Measurements from ENCODE around the gene FBH1.
"Not testable (repeated sequence)": the region's sequence is repeated elsewhere in the genome, so short reads cannot be mapped to it uniquely, and the experiment has no call there.

FBH1 gene

DNA sequence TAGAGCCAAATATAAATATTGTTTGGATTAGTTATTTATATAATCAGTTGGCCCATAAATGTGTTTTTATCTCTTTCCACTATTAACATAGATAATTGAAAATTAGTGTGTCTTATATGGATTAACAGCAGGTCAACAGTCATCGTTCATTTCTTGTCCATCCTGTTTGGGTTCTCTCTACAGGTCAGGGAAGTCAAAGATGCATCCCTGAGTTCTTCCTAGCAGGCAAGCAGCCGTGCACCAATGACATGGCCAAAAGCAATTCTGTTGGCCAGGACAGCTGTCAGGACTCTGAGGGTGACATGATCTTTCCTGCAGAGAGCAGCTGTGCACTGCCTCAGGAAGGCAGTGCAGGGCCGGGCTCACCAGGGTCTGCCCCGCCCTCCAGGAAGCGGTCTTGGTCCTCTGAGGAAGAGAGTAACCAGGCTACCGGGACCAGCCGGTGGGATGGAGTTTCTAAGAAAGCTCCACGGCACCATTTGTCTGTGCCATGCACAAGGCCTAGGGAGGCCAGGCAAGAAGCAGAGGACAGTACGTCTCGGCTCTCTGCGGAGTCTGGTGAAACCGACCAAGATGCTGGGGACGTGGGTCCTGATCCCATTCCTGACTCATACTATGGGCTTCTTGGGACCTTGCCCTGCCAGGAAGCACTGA lies 15.9 kb downstream of the FBH1 start:
- DNase-seq: no peak

DNA sequence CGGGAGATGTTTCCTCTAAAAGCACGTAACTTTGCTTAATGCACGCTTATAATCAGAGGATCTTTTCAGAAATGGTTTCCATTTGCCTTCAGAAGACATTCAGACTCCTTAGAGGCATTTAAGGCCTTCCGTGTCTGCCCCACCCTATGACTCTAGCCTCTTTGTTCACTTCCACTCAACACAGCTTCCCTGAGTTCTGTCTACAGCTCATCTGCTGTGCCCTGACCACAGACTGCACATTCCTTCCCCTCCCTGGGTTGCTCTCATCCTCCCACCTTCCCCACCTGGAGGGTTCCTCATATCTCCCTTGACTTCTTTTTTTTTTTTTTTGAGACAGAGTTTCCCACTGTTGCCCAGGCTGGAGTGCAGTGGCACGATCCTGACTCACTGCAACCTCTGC lies 16.6 kb downstream of the FBH1 start:
- DNase-seq: no peak

DNA sequence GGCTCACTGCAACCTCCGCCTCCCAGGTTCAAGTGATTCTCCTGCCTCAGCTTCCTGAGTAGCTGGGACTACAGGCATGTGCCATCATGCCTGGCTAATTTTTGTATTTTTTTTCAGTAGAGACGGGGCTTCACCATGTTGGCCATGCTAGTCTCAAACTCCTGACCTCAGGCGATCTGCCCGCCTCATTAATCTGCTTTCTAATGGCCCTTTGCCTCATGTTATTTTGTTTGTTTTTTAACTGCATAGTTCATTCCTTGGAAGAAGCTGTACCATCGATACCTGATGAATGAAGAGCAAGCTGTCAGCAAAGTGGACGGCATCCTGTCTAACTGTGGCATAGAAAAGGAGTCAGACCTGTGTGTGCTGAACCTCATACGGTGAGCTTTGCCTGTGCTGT lies 18.6 kb downstream of the FBH1 start:
- DNase-seq: not testable (repeated sequence)

DNA sequence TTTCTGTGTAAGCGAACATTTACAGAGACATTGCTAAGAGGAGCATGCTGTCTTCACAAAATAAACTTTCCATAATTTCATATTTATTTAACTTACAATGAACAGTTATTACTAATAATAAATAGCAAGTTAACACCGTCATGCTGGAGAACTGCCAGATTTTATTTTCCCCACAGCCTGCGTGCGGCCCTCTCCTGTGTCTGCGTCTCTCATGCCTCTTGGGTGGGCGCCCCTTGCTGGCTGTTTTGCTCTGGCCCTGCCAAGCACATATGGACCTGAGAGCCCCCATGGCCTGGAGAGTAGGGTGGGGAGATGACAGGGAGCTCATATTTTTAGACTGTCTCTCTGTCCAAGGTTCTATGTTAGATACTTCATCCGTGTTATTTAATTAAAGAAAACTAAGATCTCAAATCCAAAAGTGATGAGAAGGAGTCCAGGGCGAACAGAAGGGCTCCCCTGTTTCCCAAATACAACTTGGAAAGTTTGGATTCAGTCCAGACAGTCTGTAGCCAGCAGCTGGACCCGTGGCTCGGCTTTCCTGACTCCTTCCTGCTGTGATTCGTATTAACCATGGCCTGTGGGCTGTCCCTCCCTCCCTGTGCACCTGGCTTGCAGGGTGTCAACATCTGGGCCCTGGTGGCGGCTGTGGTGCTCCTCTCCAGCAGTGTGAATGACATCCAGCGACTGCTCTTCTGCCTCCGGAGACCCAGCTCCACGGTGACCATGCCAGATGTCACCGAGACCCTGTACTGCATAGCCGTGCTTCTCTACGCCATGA lies 20.5 kb downstream of the FBH1 start:
- DNase-seq: no peak

DNA sequence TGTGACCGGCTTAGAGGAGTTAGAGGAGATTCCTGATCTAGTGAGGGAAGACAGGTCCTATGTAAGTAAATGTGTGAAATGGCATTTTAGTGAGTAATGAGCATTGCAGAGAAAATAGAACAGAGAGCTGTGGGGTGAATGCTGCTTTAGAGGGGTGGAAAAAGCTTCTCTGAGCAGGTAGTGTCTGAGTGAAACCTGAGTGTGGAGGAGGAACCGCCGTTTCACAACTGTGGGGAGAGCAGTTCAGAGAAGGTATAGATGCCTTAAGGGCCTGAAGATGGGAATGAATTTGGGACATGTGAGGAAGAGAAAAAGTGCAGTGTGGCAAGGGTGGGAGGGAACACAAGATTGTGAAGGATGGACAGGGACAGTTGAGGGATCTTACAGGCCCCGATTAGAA lies 21.6 kb downstream of the FBH1 start:
- DNase-seq: no peak

DNA sequence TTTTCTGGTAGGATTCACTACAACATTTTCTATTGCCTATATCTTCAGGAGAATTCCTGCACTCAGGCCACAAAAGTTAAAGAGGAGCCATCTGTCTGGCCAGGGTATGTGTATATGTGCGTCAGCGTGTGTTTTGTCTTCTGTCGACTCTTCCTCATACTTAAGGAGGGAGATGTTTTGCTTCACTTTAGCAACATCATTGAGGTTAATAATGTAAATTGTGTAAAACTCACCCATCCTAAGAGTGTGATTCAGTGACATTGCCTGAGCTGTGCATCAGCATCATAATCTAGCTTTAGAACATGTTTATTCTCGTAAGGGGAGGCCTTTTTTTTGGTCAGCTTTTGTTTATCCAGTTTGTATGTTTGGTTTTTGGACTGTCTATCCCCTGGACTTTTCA lies 23.7 kb downstream of the FBH1 start:
- DNase-seq: no peak

DNA sequence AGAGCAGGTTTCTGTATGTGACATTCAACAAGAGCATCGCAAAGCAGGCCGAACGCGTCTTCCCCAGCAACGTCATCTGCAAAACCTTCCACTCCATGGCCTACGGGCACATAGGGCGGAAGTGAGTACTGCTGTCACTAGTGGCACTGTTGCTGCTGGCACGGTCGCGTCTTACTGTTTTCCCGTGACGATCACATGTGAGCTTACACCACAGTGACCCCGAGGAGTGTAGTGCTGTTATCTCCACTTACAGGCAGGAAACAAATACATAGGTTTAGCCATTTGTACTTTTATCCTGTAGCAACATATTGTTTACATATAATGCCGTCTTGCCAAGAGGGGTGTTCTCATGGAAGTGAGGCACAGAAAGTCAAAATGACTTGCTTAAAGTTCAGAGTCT lies 25.4 kb downstream of the FBH1 start:
- no peak for DNase-seq

DNA sequence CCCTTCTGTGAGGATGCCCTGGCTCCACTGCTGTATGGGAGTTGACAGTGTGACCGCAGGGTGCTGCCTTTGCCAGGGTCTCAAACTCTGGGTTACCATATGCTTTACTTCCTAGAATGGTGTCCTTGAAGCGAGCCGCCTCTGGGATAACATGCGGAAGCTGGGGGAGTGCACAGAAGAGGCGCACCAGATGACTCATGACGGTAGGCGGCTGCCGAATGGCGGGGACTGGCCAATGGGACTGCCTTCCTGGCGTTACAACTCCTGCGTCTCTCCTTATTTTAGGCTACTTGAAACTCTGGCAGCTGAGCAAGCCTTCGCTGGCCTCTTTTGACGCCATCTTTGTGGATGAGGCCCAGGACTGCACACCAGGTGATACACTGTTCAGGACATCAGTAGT lies 27.3 kb downstream of the FBH1 start:
- no peak for DNase-seq

DNA sequence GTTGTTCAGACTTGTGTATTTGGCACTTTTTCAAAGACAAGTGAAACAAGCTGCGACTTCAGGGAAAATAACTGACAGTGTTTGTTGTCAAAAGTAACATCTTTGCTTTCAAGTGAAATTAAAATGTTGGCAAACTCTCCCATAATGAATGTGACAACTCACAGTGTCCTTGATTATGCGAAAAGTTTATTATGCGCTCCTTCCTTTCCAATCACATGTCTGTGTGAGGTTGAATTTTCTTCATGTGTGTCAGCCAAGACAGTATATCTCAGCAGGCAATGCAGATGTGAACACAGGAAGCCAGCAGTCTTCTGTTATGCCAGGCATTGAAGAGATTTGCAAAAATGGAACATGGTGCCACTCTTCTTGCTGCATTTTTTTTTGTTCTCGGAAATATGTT lies 28.7 kb downstream of the FBH1 start:
- DNase-seq: no peak

DNA sequence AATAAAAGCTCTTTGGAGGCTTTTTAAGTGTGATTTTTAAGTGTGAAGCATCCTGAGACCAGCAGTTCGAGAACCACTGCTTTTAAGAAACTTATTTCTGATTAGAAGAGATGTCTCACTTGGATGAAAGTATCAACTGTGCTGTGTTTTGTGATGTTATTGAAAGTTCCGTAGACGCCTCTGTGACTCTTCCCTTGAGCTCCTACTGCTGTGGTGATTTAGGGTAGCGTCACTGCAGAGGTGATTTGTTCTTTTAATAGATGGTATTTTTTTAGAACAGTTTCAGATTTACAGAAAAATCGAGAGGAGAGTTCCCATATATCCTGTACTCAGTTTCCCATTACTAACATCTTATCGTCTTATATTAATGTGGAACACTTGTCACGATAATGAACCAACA lies 29.5 kb downstream of the FBH1 start:
- no peak for DNase-seq

DNA sequence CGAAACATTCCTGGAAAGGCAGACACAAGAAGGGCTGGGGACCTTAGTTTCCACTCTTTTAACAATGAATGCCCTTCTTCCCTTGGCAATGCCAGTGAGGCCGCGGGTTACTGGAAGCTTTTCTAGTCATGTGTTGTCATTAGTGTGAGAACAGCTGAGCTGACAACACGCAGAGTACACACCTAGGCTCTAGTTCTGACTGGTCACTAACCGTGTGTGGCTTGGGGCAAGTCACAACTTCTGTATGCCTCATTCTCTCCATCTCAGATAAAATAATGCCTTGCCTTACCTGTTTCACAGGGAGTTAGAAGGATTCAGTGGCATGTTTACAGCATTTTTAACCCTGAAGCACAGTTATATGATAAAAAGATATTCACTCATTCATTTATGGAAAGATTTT lies 31.7 kb downstream of the FBH1 start:
- DNase-seq: no peak

DNA sequence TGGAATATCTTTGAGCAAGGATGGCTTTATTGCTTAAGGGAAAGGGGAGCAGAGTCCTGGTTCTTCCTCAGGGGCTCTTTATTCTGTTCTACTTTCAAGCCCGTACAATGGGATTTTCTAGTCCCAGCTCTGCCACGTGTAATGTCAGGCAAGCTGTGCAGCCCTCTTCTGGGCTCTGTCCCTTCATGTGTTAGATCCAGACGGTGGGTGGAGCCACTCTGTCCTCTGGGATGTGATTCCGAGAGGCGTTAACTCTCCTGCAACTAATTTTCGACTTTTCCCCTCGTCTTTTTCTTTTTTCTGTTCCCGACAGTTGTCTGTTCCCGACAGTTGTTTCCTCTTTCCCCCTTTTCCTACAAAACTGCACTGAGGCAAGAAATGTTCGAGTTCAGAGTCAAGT lies 34.8 kb downstream of the FBH1 start:
- no peak for DNase-seq

DNA sequence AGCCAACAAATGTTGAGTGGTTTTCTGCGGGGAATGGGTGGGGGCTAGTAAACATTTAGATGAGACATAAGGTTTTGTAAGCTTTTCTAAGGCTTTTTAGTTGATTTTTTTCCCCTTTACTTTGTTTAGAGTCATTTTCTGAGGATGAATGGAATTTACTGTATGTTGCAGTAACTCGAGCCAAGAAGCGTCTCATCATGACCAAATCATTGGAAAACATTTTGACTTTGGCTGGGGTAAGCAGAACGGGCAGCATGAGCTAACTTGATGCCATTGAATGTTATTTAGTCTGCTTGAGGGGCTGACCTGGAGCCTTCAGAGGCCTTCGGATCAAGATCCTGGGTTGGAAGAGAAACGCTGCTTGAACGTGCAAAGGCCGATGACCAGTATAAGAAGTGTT lies 37.3 kb downstream of the FBH1 start:
- no peak for DNase-seq

DNA sequence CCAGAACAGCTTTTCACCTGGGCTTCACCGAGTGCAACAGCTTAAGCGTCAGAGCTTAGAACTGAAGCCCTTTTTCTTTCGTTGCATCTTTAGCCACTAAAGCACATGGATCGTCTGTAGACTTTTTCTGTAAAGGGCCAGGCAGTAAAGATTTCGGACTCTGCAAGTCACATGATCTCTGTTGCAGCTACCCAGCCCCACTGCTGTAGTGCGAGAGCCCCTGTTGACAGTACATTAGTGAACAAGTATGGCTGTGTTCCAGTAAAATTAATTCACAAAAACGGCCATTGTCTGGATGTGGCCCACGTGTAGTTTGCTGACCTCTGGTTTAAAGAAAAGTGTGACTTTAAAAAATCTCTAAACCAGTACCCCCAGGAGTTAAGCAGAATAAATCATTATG lies 39.4 kb downstream of the FBH1 start:
- no peak for DNase-seq

DNA sequence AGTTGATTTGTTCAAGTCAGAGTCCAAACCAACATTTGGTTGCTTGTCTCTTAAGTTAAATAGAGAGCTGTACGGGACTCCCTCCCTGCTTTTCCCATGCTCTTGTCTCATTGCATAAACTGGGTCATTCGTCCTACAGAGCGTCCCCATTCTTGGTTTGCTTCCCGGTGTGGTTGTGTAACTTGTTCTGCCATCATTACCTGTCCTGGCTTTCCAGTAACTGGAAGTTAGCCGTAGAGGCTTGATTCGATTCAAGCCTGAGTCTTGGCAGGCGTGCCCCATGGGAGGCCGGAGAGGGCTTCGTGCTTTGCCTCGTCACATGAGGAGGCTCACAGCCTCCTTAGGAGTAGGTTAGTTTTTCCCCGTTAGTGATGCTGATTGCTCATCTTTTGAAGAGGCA lies 40.2 kb downstream of the FBH1 start:
- DNase-seq: no peak

DNA sequence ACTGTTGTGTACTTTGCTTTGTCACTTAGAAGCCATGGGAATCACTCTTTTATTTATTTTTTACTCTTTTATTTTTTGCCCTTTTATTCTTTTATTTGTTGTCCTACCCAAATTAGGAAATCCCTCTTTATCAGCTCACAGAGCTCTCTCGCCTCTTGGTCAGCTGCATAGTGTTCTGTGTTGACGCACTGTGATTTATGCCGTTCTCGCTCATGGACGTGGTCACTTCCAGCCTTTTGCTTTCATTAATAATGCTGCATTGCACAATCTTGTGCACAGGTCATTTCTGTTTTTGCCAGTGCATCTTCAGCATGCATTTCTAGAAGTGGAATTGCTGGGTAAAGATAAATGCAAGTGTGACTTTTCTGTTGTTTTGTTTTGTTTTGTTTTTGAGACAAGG lies 42.3 kb downstream of the FBH1 start:
- DNase-seq: no peak

DNA sequence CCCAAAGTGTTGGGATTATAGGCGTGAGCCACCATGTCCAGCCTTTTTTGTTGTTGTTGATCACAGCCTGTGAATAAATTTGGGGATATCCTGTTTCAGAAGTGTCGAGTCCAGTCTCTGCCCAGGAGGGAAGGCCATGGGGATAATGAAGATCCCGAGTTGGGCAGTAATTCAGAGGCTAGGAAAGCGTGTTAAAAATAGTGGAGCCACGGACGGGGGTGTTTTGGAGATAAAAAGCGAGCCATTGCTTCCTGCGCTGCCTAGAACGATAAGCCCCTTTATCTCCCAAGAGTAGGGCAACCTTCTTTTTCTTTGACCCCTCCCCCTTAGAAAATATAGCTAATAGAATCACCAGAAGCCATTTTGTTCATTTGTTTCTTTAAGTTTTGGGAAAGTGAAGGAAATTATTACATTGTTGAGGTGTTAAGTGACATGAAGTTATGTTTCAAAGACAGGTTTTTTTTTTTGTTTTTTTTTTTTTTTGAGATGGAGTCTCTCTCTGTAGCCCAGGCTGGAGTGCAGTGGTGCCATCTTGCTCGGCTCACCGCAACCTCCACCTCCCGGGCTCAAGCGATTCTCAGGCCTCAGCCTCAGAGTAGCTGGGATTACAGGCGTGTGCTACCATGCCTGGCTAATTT lies 44.0 kb downstream of the FBH1 start:
- no peak for DNase-seq

DNA sequence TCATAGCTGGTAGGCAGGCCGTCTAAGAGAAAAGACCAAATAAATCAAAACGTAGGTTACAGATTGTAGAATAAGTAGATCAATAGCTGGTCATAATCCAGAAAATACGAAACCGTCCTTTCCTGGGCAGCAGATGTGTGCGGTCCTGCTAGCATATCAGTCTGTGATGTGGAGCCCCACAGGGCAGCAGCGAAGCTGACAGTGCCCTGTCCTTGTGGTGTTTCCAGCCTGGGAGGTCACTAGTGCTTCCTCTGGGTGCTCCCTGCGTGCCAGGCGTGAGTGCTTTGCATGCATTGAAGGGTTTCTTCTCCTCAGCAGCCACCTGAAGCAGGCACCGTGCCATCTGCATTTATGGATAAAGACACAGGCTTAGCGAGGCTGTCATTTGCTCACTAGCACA lies 45.6 kb downstream of the FBH1 start:
- DNase-seq: no peak

DNA sequence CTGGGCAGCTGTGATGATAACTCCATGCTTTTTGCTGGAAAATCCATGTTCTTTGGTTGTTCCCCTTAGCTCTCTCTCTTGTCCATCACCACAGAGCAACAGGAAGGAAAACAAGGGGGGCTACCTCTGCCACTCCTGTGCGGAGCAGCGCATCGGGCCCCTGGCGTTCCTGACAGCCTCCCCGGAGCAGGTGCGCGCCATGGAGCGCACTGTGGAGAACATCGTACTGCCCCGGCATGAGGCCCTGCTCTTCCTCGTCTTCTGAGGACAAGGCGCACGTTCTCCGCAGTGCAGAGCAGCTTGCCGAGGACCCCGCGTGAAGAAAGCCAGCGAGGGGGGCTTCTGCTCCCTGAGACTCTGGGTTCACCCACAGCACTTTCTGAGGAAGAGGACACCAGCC lies 47.0 kb downstream of the FBH1 start:
- no peak for DNase-seq

DNA sequence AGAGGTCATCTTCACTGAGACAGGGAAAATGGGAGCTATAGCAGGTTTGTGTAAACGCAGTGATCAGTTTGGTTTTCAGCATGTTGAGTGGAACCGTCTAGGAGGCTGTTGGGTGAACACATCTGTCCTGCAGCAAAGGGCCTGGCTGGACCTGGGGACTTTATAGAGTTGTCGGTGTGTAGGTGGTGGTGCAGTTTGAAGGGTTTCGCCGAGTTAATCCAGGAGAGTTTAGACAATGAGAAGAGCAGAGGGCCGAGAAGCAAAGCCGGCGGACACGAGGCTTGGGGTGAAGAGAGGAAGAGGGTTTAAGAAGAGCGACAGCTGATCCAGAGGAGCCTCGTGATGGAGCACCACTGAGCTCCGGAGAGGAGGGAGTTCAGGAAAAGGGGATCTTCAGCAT lies 48.2 kb downstream of the FBH1 start:
- no peak for DNase-seq

DNA sequence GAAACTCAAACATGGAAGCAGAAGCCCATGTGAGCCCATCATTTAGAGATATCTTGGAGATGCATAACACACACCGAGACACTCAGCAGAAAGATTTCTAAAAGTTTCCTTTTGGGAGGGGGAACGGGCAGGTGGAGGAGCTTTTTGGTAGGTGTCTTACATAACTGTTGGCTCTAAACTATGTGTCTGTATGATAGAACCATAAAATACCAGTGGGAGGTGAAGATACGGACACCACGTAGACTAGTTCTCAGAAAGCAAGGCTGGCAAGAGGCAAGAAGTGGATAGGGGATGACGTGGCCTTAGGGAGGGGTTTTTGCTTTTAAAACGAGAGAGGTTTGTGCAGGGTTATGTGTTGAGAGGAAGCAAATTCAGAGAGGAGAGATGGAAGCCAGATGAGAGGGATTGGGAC lies 50.8 kb downstream of the FBH1 start:
- no peak for DNase-seq

DNA sequence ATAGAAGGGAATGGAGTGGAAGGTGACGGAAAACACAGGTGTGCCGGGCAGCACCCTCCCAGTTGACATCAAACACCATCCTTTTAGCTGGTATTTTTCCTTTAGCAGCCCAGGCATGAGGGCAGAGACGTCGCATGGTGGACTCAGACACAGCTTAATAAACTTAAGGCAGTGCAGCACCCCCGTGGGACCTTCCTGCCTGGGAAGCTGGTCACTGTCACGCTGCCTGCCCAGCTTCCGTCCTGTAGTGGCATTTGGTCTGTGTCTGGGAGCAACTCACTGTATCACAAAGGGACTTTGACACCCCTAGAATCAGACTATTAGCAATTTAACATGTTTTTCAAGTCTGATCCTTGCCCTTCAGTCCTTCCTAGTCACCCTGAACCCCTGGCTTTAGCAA lies 51.5 kb downstream of the FBH1 start:
- no peak for DNase-seq

DNA sequence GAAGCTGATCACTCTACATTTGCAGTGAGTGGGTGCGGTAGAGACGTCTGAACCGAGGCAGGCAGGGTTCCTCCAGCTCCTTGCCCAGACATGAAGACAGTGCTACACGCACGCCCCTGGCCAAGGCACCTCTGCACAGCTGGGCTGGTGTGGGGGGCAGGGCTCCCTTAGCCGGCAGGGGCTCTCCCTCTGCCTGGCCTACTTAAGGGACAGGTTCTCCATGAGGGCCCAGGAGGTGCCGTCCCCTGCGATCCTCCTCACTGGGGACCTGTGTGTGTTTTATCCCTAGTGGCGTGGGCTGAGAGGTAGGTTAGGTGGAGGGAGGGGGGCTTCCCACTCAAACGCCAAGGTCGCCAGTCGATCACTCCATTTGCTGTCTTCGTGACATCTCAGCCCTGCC lies 52.0 kb downstream of the FBH1 start:
- DNase-seq: no peak

DNA sequence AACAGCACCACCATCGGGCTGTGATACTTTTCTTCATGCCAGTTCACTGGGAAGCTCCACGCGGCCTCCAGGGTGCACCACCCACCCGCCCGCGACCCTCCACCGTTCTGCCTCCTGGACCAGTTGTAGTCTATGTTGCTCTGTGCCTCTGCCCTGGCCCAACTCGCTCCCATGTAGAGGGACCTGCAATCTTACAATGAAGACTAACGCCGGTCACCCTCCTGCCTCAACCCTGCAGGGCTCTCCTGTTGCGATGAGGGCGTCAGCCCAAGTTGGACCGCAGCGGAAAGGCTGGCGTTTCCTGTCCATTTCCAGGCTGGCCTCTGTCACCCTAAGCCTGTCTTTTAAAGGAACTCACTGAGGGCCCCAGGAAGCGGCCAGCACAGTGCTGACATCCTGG lies 52.4 kb downstream of the FBH1 start:
- DNase-seq: no peak

DNA sequence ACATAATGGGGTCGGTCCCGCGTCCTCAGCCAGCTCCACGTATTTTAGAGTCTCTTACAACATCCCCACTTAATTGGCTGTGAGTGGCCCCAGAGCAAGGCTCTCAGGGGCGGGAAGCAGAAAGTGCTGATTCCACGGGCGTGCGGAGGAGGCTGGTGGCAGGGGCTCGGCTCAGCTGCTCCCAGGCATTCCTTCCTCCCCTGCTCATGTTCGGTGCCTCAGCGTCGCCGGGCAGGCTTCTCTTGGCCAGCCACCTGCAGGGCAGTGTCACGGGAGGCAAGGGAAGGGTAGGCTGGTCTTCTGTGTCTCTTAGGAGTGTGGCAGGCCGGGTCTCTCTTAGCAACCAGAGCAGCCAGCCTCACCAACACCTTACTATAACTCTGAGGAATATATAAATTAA lies 53.5 kb downstream of the FBH1 start:
- DNase-seq: no peak

Data from activated T-cell treated with anti-CD3 and anti-CD28 coated beads for 4 hours (primary cell).